Measurements from ENCODE around the gene SIRPB2. TPM values are rescaled to one million over a fixed set of nuclear protein-coding genes. Genes with fewer than 3 reads are reported as not detected.

The SIRPB2 gene
- total and polyA plus RNA-seq, 10 of the 15 experiments (the other 5 are each of a cell fraction or from before 2014, with no cell fraction given), result not detected

DNA sequence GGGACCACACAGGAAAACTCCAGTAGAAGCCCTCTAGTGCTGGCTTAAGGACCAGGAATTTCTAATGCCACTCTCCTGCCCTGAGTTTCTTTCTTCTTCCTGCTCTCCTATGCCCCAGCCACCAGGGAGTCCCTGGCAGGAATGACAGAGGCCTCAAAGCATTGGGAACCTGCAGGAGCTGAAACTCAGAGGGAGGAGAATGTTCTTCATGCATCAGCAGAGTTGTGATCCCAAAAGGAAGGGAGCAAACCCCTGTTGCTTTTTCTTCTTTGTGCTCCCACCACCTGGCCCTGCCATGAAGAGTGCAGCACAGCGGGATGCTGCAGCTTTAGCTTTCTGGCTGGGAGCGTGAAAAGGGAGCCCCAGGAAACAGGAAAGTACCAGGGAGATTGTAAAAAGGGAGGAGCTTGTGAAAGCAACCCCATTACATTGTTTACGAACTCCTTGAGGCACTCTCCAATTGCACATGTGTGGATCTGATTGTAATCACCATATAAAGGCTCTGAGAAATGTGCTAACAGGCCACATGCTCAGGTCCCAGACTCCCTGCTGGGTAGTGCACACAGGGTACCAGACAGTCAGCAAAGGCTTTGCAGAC is 63.7 kb downstream of the SIRPB2 start (continued):
- TF ChIP-seq CUX1 (IDR thresholded peaks at IDR 0.05; ENCODE audit: insufficient replicate concordance, low read depth, low read length) (no peak), NR2F1 (conservative IDR thresholded peaks at IDR 0.05) (no peak), PML (IDR thresholded peaks at IDR 0.05; ENCODE audit: low read length) (no peak), SMAD5 (IDR thresholded peaks at IDR 0.05; ENCODE audit: low read depth) (no peak), ZBTB33 (IDR thresholded peaks at IDR 0.05) (no peak), PRDM15 (CRISPR knock-in tag; IDR thresholded peaks at IDR 0.05) (no peak), TCF7 (IDR thresholded peaks at IDR 0.05; ENCODE audit: borderline replicate concordance) (no peak), ZNF207 (IDR thresholded peaks at IDR 0.05; ENCODE audit: borderline replicate concordance) (no peak)
- TF ChIP-seq, protein P1, sequence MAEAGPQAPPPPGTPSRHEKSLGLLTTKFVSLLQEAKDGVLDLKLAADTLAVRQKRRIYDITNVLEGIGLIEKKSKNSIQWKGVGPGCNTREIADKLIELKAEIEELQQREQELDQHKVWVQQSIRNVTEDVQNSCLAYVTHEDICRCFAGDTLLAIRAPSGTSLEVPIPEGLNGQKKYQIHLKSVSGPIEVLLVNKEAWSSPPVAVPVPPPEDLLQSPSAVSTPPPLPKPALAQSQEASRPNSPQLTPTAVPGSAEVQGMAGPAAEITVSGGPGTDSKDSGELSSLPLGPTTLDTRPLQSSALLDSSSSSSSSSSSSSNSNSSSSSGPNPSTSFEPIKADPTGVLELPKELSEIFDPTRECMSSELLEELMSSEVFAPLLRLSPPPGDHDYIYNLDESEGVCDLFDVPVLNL (IDR thresholded peaks at IDR 0.05; ENCODE audit: low read depth, low read length), result no peak

All from GM12878 (cell line).